Activated CD4-positive, CD25-positive, alpha-beta regulatory T cell (primary cell): ENCODE measurements around the gene GOLGA6C.
"Not testable (repeated sequence)": the region's sequence is repeated elsewhere in the genome, so short reads cannot be mapped to it uniquely, and the experiment has no call there.

Experiments used
- DNase-seq, 4 experiments: peaks; one replicate each; lab custom pipeline; 2025; lab: John Stamatoyannopoulos, UW

Gene GOLGA6C

DNA sequence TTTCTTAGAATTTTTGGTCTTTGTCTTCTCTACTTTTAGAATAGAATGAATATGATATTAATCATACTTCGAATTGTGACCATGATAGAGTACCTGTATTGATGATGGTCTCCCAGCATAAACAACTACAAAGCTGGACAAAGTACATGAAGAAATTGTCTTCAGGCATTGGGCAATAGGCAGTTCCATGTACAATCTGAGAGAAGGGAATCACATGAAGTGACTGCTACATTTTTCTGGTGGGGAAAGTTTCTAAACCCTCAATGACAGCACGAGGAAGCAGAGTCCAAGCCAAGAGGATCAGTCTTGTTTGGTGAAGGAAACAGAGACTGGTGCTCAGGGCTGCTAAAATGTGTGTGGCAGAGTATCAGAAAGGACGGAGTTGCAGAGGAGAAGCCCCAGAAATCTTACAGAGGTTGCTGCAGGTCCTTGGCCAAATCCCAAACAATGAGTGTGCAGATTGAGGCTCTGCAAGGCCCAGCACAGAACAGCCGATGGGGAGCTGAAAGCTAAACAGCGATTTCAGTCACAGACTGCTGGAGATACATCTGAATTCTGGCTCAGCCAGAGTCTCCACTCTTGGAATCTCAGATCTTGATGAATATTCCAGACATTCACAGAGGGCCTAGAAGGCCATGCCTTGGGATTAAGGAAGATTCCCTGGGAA lies 61.2 kb downstream of the GOLGA6C start:
- not testable (repeated sequence) for DNase-seq
